ENCODE measurements around the gene CACNB2. TPM values are rescaled to one million over a fixed set of nuclear protein-coding genes. Genes with fewer than 3 reads are reported as not detected.

The CACNB2 gene
- total RNA-seq, 1 experiment from 2014 or later: not detected

- CTCF ChIA-PET: no interaction called here
- Mint-ChIP-seq H3K4me3 (ENCODE audit: low read depth, unreplicated experiment) (no peak overlapping the region), H3K36me3 (ENCODE audit: insufficient read depth, unreplicated experiment) (no peaks in the 10 kb centered on the region), H3K9me3 (ENCODE audit: low read depth, unreplicated experiment) (peaks cover 11% of the 10 kb centered on the region), H3K27ac (ENCODE audit: unreplicated experiment) (no peak overlapping the region), H3K4me1 (ENCODE audit: low read depth, unreplicated experiment) (no peaks in the 10 kb centered on the region), H3K27me3 (ENCODE audit: unreplicated experiment) (peaks cover 12% of the 10 kb centered on the region)
- DNase-seq: no peak
- BruUV-seq (replicated peaks): no TSS peak
- no peak for TF ChIP-seq CTCF (IDR thresholded peaks at IDR 0.05; ENCODE audit: unreplicated experiment)
- intact Hi-C loops (cut with micrococcal nuclease; ENCODE audit: unreplicated experiment): no loop called here
These were observed 310.1 kb downstream of the CACNB2 start for GRCh38 chr10:18450298-18450697.

- intact Hi-C loops (cut with micrococcal nuclease; ENCODE audit: unreplicated experiment): no loop called here
- Mint-ChIP-seq H3K4me3 (ENCODE audit: low read depth, unreplicated experiment) (no peak overlapping the region), H3K4me1 (ENCODE audit: low read depth, unreplicated experiment) (no peaks in the 10 kb centered on the region), H3K27ac (ENCODE audit: unreplicated experiment) (no peak overlapping the region), H3K27me3 (ENCODE audit: unreplicated experiment) (peaks cover 12% of the 10 kb centered on the region), H3K36me3 (ENCODE audit: insufficient read depth, unreplicated experiment) (no peaks in the 10 kb centered on the region), H3K9me3 (ENCODE audit: low read depth, unreplicated experiment) (peaks cover 2% of the 10 kb centered on the region)
- DNase-seq: no peak
- no peak for TF ChIP-seq CTCF (IDR thresholded peaks at IDR 0.05; ENCODE audit: unreplicated experiment)
- BruUV-seq (replicated peaks): no TSS peak
- CTCF ChIA-PET: no interaction called here
These were observed 315.1 kb downstream of the CACNB2 start for GRCh38 chr10:18455086-18455884.

- no peak for TF ChIP-seq CTCF (IDR thresholded peaks at IDR 0.05; ENCODE audit: unreplicated experiment)
- Mint-ChIP-seq H3K27ac (ENCODE audit: unreplicated experiment) (no peak overlapping the region), H3K4me1 (ENCODE audit: low read depth, unreplicated experiment) (no peaks in the 10 kb centered on the region), H3K4me3 (ENCODE audit: low read depth, unreplicated experiment) (no peak overlapping the region), H3K36me3 (ENCODE audit: insufficient read depth, unreplicated experiment) (no peaks in the 10 kb centered on the region), H3K9me3 (ENCODE audit: low read depth, unreplicated experiment) (peaks cover 2% of the 10 kb centered on the region), H3K27me3 (ENCODE audit: unreplicated experiment) (peaks cover 12% of the 10 kb centered on the region)
- BruUV-seq (replicated peaks): no TSS peak
- DNase-seq: no peak
- CTCF ChIA-PET: no interaction called here
- intact Hi-C loops (cut with micrococcal nuclease; ENCODE audit: unreplicated experiment): no loop called here
These were observed 316.8 kb downstream of the CACNB2 start for GRCh38 chr10:18456984-18457383.

GRCh38 chr10:18460032-18460431, 319.8 kb downstream of the CACNB2 start:
- no peak for DNase-seq
- no peaks in the 10 kb centered on the region for H3K36me3 Mint-ChIP-seq (ENCODE audit: insufficient read depth, unreplicated experiment)
- BruUV-seq (replicated peaks): no TSS peak
- TF ChIP-seq CTCF (IDR thresholded peaks at IDR 0.05; ENCODE audit: unreplicated experiment): no peak
- no peak overlapping the region for H3K27ac Mint-ChIP-seq (ENCODE audit: unreplicated experiment)
- intact Hi-C loops (cut with micrococcal nuclease; ENCODE audit: unreplicated experiment): no loop called here
- H3K27me3 Mint-ChIP-seq (ENCODE audit: unreplicated experiment): no peaks in the 10 kb centered on the region
- H3K4me3 Mint-ChIP-seq (ENCODE audit: low read depth, unreplicated experiment): no peak overlapping the region
- peaks cover 2% of the 10 kb centered on the region for H3K9me3 Mint-ChIP-seq (ENCODE audit: low read depth, unreplicated experiment)
- CTCF ChIA-PET: no interaction called here
- no peaks in the 10 kb centered on the region for H3K4me1 Mint-ChIP-seq (ENCODE audit: low read depth, unreplicated experiment)

All from Calu3 (cell line).